DND-41 (cell line): ENCODE results near the gene RPS19.

Source experiments
- ATAC-seq: fragments of 200-7000 bp; cut with Tn5 transposase; 3 replicates; pipeline ENCODE4 v1.9.1; 2021; ENCODE audit warnings: low read depth; ENCODE audit not compliant: insufficient read depth
- DNase-seq: peaks from one replicate; pipeline ENCODE4 v3.0.0-alpha.2; 2020
- H2AFZ ChIP-seq: 2 replicates; pipeline ENCODE4 v1.6.0; 2012; ENCODE audit warnings: low read depth, low read length
- H3K27ac ChIP-seq: 2 replicates; pipeline ENCODE4 v1.5.1; 2012; ENCODE audit warnings: low read length, inconsistent platforms
- H3K27me3 ChIP-seq: fragments of 200-600 bp; sonication (generic); 2 replicates; pipeline ENCODE4 v1.6.0; 2012; ENCODE audit warnings: low read length, mild to moderate bottlenecking, inconsistent platforms; ENCODE audit not compliant: insufficient read depth, poor library complexity
- H3K36me3 ChIP-seq: 2 replicates; pipeline ENCODE4 v1.5.1; 2012; ENCODE audit warnings: low read length, inconsistent platforms; ENCODE audit not compliant: insufficient read depth
- H3K4me1 ChIP-seq: 2 replicates; pipeline ENCODE4 v1.5.1; 2012; ENCODE audit warnings: mild to moderate bottlenecking, low read length; ENCODE audit not compliant: insufficient read depth
- H3K4me2 ChIP-seq: 2 replicates; pipeline ENCODE4 v1.6.0; 2012; ENCODE audit warnings: mild to moderate bottlenecking, moderate library complexity, low read length, inconsistent platforms; ENCODE audit not compliant: insufficient read depth
- H3K4me3 ChIP-seq, 2 experiments: fragments of 200-600 bp in 1 of 2; shearing (Covaris generic) in 1 of 2; 2 replicates each; pipeline ENCODE4 v1.5.1; 2012 to 2016; ENCODE audit warnings: inconsistent platforms in 2 of 2, low read length in 2 of 2, mild to moderate bottlenecking in 2 of 2, low read depth in 1 of 2, moderate library complexity in 1 of 2
- H3K79me2 ChIP-seq: 2 replicates; pipeline ENCODE4 v1.6.0; 2012; ENCODE audit warnings: low read length, inconsistent platforms; ENCODE audit not compliant: insufficient read depth
- H3K9ac ChIP-seq: 2 replicates; pipeline ENCODE4 v1.6.0; 2012; ENCODE audit warnings: low read depth, mild to moderate bottlenecking, inconsistent platforms, low read length, moderate library complexity
- H3K9me3 ChIP-seq: 2 replicates; pipeline ENCODE4 v1.5.1; 2012; ENCODE audit warnings: low read length, moderate library complexity, mild to moderate bottlenecking, inconsistent platforms; ENCODE audit not compliant: insufficient read depth, severe bottlenecking
- H4K20me1 ChIP-seq: 2 replicates; pipeline ENCODE4 v1.6.0; 2012; ENCODE audit warnings: low read length; ENCODE audit not compliant: insufficient read depth
- CTCF ChIP-seq: IDR thresholded peaks from 2 replicates; pipeline ENCODE4 v1.5.1; 2012; ENCODE audit warnings: borderline replicate concordance, low read length, moderate library complexity, mild to moderate bottlenecking; ENCODE audit not compliant: poor library complexity, severe bottlenecking; ENCODE audit errors: extremely low read depth
- EZH2 ChIP-seq: IDR thresholded peaks from 3 replicates; pipeline ENCODE4 v1.6.1; 2012; ENCODE audit warnings: borderline replicate concordance, low read depth, mild to moderate bottlenecking, moderate library complexity, low read length, inconsistent platforms; ENCODE audit not compliant: severe bottlenecking

RPS19 gene

GRCh38 chr19:41918095-41918494 is 58.0 kb downstream of the RPS19 start:
- Histone ChIP-seq H3K36me3 (peaks cover 10% of the 10 kb centered on the region), H3K9ac (no peak overlapping the region), H2AFZ (no peak overlapping the region), H3K4me1 (peaks cover 7% of the 10 kb centered on the region), H3K27me3 (no peaks in the 10 kb centered on the region), H3K27ac (no peak overlapping the region), H3K79me2 (no peaks in the 10 kb centered on the region), H4K20me1 (peaks cover 13% of the 10 kb centered on the region; the same call in 1 of the 2 replicates), H3K4me2 (no peak overlapping the region), H3K9me3 (no peaks in the 10 kb centered on the region), H3K4me3 (no peak overlapping the region)
- TF ChIP-seq EZH2 = no peak
- no peak for TF ChIP-seq CTCF
- no peak for DNase-seq
- ATAC-seq = no peak

GRCh38 chr19:41918653-41919244 is 58.7 kb downstream of the RPS19 start:
- Histone ChIP-seq H3K9me3 (no peaks in the 10 kb centered on the region), H4K20me1 (peaks cover 13% of the 10 kb centered on the region; the same call in 1 of the 2 replicates), H3K4me2 (no peak overlapping the region), H3K27me3 (no peaks in the 10 kb centered on the region), H3K4me3 (no peak overlapping the region), H3K4me1 (peaks cover 7% of the 10 kb centered on the region), H3K79me2 (no peaks in the 10 kb centered on the region), H3K9ac (no peak overlapping the region), H2AFZ (no peak overlapping the region), H3K27ac (no peak overlapping the region), H3K36me3 (peaks cover 10% of the 10 kb centered on the region)
- DNase-seq (no peak), ATAC-seq (no peak)
- no peak for TF ChIP-seq CTCF
- no peak for TF ChIP-seq EZH2

GRCh38 chr19:41919948-41920712 is 60.1 kb downstream of the RPS19 start:
- Histone ChIP-seq H3K36me3 (peaks cover 10% of the 10 kb centered on the region), H3K4me1 (peaks cover 5% of the 10 kb centered on the region), H3K27ac (no peak overlapping the region), H3K79me2 (no peaks in the 10 kb centered on the region), H3K9me3 (no peaks in the 10 kb centered on the region), H3K4me2 (no peak overlapping the region), H2AFZ (no peak overlapping the region), H3K27me3 (no peaks in the 10 kb centered on the region), H3K9ac (no peak overlapping the region), H4K20me1 (peaks cover 13% of the 10 kb centered on the region; the same call in 1 of the 2 replicates), H3K4me3 (no peak overlapping the region)
- DNase-seq (no peak), ATAC-seq (no peak)
- no peak for TF ChIP-seq CTCF
- TF ChIP-seq EZH2 = no peak
